RWPE1 (cell line): ENCODE results near the gene KIF16B.
A peak's percentile ranks its signal among the peaks of the same experiment; 100 is the strongest.

ENCODE experiments used
- CTCF ChIA-PET: fragments of 350-600 bp; sonication (Branson Sonifier 250); formaldehyde crosslinking; extraction: SDS; loops from one replicate; lab custom pipeline; 2021; lab: Yijun Ruan, JAX
- POLR2A ChIA-PET: fragments of 400-600 bp; formaldehyde crosslinking; extraction: SDS; loops from one replicate; lab custom pipeline; 2020; ENCODE audit warnings: antibody characterized with exemption; ENCODE audit not compliant: low non-redundant PET; lab: Yijun Ruan, JAX
- DNase-seq: peaks from one replicate; pipeline ENCODE4 v3.0.0; 2012; ENCODE audit warnings: low spot score
- H3K27ac ChIP-seq: fragments of 450-650 bp; 2 replicates; pipeline ENCODE4 v1.5.1; 2017
- CTCF ChIP-seq: fragments of 450-650 bp; conservative IDR thresholded peaks from 2 replicates; pipeline ENCODE4 v1.5.1; 2017; ENCODE audit warnings: low read depth, mild to moderate bottlenecking

The KIF16B gene

GRCh38 chr20:16481977-16482376, 91.3 kb downstream of the KIF16B start:
- no peak for TF ChIP-seq CTCF
- no peak overlapping the region for H3K27ac ChIP-seq
- no peak for DNase-seq
- ChIA-PET POLR2A (no interaction called here), CTCF (no interaction called here)

GRCh38 chr20:16479666-16480065, 93.6 kb downstream of the KIF16B start:
- no peak for DNase-seq
- H3K27ac ChIP-seq, result no peak overlapping the region
- no peak for TF ChIP-seq CTCF
- CTCF ChIA-PET, result no interaction called here
- POLR2A ChIA-PET, result no interaction called here

GRCh38 chr20:16477632-16478031, 95.6 kb downstream of the KIF16B start:
- CTCF ChIA-PET, result interaction anchor here (0.7 kb wide), 1 partner anchor 947 kb away, joined by 4 read pairs; no protein-coding TSS in a partner anchor
- TF ChIP-seq CTCF, result no peak
- no peak overlapping the region for H3K27ac ChIP-seq
- POLR2A ChIA-PET, result no interaction called here
- DNase-seq, result no peak

- POLR2A ChIA-PET, result no interaction called here
- TF ChIP-seq CTCF, result peak; percentile 91
- H3K27ac ChIP-seq, result no peak overlapping the region
- CTCF ChIA-PET, result interaction anchor here (0.5 to 0.8 kb wide), 3 partner anchors 21 to 327 kb away, joined by 3 to 7 read pairs (median 3); no protein-coding TSS in a partner anchor
- DNase-seq, result peak; percentile 38
Observed at GRCh38 chr20:16476032-16476431, 97.2 kb downstream of the KIF16B start.

GRCh38 chr20:16475225-16475624, 98.0 kb downstream of the KIF16B start:
- CTCF ChIA-PET, result interaction anchor here (0.5 to 1.2 kb wide), 6 partner anchors 12 to 1238 kb away, joined by 3 read pairs; no protein-coding TSS in a partner anchor
- POLR2A ChIA-PET, result no interaction called here
- H3K27ac ChIP-seq, result no peak overlapping the region
- TF ChIP-seq CTCF, result no peak
- no peak for DNase-seq

- no peak for TF ChIP-seq CTCF
- CTCF ChIA-PET, result no interaction called here
- H3K27ac ChIP-seq, result no peak overlapping the region
- POLR2A ChIA-PET, result no interaction called here
- no peak for DNase-seq
Observed at GRCh38 chr20:16474363-16474762, 98.9 kb downstream of the KIF16B start.
